ENCODE measurements around the gene NFIA. TPM values are rescaled to one million over a fixed set of nuclear protein-coding genes. Genes with fewer than 3 reads are reported as not detected.
A peak's percentile ranks its signal among the peaks of the same experiment; 100 is the strongest.

Gene NFIA
- total and polyA plus RNA-seq, 2 donors (not counting 1 experiment from before 2014, with no cell fraction given) = 5.4 to 11.0 TPM

DNA sequence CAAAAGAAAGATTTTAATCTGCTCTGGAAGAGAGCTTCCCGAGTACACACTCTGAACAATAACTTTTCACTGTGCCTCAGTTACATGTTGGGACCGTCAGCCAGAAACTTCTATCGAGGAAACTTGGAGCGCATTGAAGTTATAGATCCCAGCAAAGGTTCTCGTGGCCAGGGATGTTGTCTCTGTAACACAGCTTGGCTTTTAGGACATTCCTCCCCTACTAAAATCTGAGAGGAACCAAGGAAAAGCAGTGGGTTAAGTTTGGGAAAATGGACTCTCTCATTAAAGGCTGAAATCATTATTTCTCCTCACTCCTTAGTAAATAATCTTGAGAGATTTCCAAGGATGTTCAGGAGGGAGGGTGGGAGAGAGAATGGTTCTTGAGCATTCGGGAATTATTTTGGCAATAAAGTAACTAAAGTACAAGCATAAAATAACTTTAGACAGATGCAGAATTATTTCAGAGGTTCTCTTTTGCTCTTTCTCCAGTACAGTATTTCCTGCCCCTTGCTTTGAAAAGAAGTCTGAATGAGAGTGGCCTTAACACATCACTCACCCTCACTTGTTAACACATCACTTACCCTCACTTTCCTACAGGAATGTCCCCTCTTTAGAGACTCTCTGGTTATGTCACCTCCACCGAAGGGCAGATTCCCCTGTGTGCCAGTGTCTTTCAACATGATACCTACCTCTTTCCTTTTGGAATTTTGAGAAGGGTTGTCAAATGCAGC, 1.8 kb upstream of the NFIA start:
- no peaks in the 10 kb centered on the region for H3K27me3 ChIP-seq (ENCODE audit: control insufficient read depth, insufficient read depth, low read length)
- peaks cover 8% of the 10 kb centered on the region for H3K79me2 ChIP-seq (ENCODE audit: control insufficient read depth, insufficient read depth, low read length)
- DNase-seq (ENCODE audit: low read depth in 2 of 2) = no peak
- H3K27ac ChIP-seq (ENCODE audit: insufficient read depth, low read length) = no peak overlapping the region
- H3K9ac ChIP-seq (ENCODE audit: insufficient read depth, low read length) = no peak overlapping the region
- H3K9me3 ChIP-seq (ENCODE audit: control insufficient read depth, insufficient read depth, low read depth, low read length) = no peaks in the 10 kb centered on the region
- H3K4me3 ChIP-seq (replicated peaks in 1 of 4; ENCODE audit: control extremely low read depth in 1 of 4, insufficient read depth in 1 of 4, low read depth in 3 of 4, low read length in 4 of 4) = peak overlapping the region in 3 of 4 experiments; percentile 15 to 39 (median 18)
- peaks cover 20% of the 10 kb centered on the region for H3K4me1 ChIP-seq (ENCODE audit: control insufficient read depth, extremely low read depth, insufficient read depth, low read length)
- no peaks in the 10 kb centered on the region for H4K20me1 ChIP-seq (ENCODE audit: control insufficient read depth, extremely low read depth, insufficient read depth, low read length)
- H3K36me3 ChIP-seq (ENCODE audit: control insufficient read depth, insufficient read depth, low read length) = no peaks in the 10 kb centered on the region
- peak overlapping the region; percentile 34 for H2AFZ ChIP-seq (ENCODE audit: low read length)
- H3K4me2 ChIP-seq (ENCODE audit: extremely low read depth, insufficient read depth, low read length) = peak overlapping the region; percentile 26
- TF ChIP-seq EZH2 (IDR thresholded peaks at IDR 0.05; ENCODE audit: low read length, missing control alignments) = no peak
- TF ChIP-seq, protein P1, sequence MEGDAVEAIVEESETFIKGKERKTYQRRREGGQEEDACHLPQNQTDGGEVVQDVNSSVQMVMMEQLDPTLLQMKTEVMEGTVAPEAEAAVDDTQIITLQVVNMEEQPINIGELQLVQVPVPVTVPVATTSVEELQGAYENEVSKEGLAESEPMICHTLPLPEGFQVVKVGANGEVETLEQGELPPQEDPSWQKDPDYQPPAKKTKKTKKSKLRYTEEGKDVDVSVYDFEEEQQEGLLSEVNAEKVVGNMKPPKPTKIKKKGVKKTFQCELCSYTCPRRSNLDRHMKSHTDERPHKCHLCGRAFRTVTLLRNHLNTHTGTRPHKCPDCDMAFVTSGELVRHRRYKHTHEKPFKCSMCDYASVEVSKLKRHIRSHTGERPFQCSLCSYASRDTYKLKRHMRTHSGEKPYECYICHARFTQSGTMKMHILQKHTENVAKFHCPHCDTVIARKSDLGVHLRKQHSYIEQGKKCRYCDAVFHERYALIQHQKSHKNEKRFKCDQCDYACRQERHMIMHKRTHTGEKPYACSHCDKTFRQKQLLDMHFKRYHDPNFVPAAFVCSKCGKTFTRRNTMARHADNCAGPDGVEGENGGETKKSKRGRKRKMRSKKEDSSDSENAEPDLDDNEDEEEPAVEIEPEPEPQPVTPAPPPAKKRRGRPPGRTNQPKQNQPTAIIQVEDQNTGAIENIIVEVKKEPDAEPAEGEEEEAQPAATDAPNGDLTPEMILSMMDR (conservative IDR thresholded peaks at IDR 0.05 in 1 of 2, IDR thresholded peaks at IDR 0.05 in 1 of 2; ENCODE audit: low read depth in 1 of 2, low read length in 2 of 2) = no peak

DNA sequence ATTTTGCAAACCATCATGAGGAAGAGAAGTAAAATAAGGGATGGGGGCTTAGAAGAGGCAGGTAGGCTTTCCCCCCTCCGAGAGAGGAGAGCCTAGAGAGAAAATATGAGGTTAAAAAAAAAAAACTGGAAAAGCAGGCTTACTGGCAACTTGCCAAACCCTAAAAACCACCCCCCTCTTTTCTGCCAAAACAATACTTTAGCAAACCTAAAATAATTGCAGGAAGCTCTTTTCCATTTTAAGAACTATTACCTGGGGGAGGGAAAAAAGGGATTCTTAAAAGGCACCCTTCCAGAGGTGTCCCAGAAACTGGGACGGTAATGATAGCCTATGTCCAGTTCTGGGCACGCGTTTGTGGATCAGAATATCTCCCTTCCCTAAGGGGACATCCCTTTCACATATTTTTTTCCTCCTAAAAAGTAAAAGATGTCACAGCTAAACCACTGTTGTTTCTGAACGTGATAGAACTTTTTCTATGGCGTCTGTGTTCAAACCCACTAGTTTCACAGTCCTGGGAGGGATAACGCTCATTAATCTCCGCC, 1.1 kb upstream of the NFIA start:
- Histone ChIP-seq H3K9me3 (ENCODE audit: control insufficient read depth, insufficient read depth, low read depth, low read length) (no peaks in the 10 kb centered on the region), H4K20me1 (ENCODE audit: control insufficient read depth, extremely low read depth, insufficient read depth, low read length) (no peaks in the 10 kb centered on the region), H3K4me2 (ENCODE audit: extremely low read depth, insufficient read depth, low read length) (peak overlapping the region; percentile 89), H3K9ac (ENCODE audit: insufficient read depth, low read length) (no peak overlapping the region), H3K79me2 (ENCODE audit: control insufficient read depth, insufficient read depth, low read length) (peaks cover 8% of the 10 kb centered on the region), H2AFZ (ENCODE audit: low read length) (peak overlapping the region; percentile 58), H3K27ac (ENCODE audit: insufficient read depth, low read length) (no peak overlapping the region), H3K36me3 (ENCODE audit: control insufficient read depth, insufficient read depth, low read length) (no peaks in the 10 kb centered on the region), H3K4me1 (ENCODE audit: control insufficient read depth, extremely low read depth, insufficient read depth, low read length) (peaks cover 20% of the 10 kb centered on the region), H3K4me3 (replicated peaks in 1 of 4; ENCODE audit: control extremely low read depth in 1 of 4, insufficient read depth in 1 of 4, low read depth in 3 of 4, low read length in 4 of 4) (peak overlapping the region; percentile 60 to 71 (median 69)), H3K27me3 (ENCODE audit: control insufficient read depth, insufficient read depth, low read length) (no peaks in the 10 kb centered on the region)
- no peak for DNase-seq (ENCODE audit: low read depth in 2 of 2)
- TF ChIP-seq, protein P1 (conservative IDR thresholded peaks at IDR 0.05 in 1 of 2, IDR thresholded peaks at IDR 0.05 in 1 of 2; ENCODE audit: low read depth in 1 of 2, low read length in 2 of 2) = no peak
- no peak for TF ChIP-seq EZH2 (IDR thresholded peaks at IDR 0.05; ENCODE audit: low read length, missing control alignments)

DNA sequence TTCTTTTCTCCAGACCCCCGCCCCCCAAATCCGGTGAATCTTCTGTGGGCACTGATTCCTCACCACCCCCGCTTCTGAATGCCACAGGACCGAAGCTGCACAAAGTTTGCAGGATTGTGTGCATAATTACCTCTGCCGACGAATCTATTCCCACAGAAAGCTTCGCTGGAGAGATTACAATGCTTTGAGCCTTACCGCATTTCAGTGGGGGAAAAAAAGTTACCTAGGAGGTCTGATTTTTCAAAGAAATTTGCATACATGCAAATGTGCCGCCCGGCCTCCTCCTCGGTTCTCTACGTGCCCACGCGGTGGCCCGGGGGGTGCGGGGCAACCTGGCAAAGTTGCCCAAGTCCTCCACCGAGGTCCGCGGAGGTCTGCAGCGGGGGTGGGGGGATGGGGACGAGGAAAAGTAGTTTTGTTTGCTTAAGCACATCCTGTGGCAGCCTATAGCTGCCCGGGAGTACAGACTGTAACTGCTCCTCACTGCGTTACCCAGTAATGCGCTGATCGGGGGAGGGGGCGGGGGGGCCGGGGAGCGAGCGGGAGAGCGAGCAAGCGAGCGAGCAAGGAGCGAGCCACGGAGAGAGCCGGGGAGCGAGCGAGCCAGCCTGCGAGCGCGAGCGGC, 563 bp upstream of the NFIA start:
- H2AFZ ChIP-seq (ENCODE audit: low read length) = peak overlapping the region; percentile 58
- H3K4me3 ChIP-seq (replicated peaks in 1 of 4; ENCODE audit: control extremely low read depth in 1 of 4, insufficient read depth in 1 of 4, low read depth in 3 of 4, low read length in 4 of 4) = peak overlapping the region; percentile 60 to 71 (median 69)
- peak overlapping the region; percentile 7 for H3K27ac ChIP-seq (ENCODE audit: insufficient read depth, low read length)
- TF ChIP-seq EZH2 (IDR thresholded peaks at IDR 0.05; ENCODE audit: low read length, missing control alignments) = no peak
- TF ChIP-seq, protein P1 (conservative IDR thresholded peaks at IDR 0.05 in 1 of 2, IDR thresholded peaks at IDR 0.05 in 1 of 2; ENCODE audit: low read depth in 1 of 2, low read length in 2 of 2) = no peak
- peaks cover 8% of the 10 kb centered on the region for H3K79me2 ChIP-seq (ENCODE audit: control insufficient read depth, insufficient read depth, low read length)
- no peaks in the 10 kb centered on the region for H3K36me3 ChIP-seq (ENCODE audit: control insufficient read depth, insufficient read depth, low read length)
- H4K20me1 ChIP-seq (ENCODE audit: control insufficient read depth, extremely low read depth, insufficient read depth, low read length) = no peaks in the 10 kb centered on the region
- peak; percentile 42 to 68 for DNase-seq (ENCODE audit: low read depth in 2 of 2)
- no peaks in the 10 kb centered on the region for H3K27me3 ChIP-seq (ENCODE audit: control insufficient read depth, insufficient read depth, low read length)
- H3K9ac ChIP-seq (ENCODE audit: insufficient read depth, low read length) = peak overlapping the region; percentile 41
- peaks cover 17% of the 10 kb centered on the region for H3K4me1 ChIP-seq (ENCODE audit: control insufficient read depth, extremely low read depth, insufficient read depth, low read length)
- H3K4me2 ChIP-seq (ENCODE audit: extremely low read depth, insufficient read depth, low read length) = peak overlapping the region; percentile 89
- H3K9me3 ChIP-seq (ENCODE audit: control insufficient read depth, insufficient read depth, low read depth, low read length) = no peaks in the 10 kb centered on the region

Measured in fibroblast of lung (primary cell).